T-helper 22 cell (primary cell): Measurements from ENCODE around the gene CALN1.
"Not testable (repeated sequence)": the region's sequence is repeated elsewhere in the genome, so short reads cannot be mapped to it uniquely, and the experiment has no call there.

ENCODE experiments used
- DNase-seq: peaks from one replicate; pipeline ENCODE4 v3.0.0-alpha.2; 2020; ENCODE audit warnings: low read depth

Gene CALN1

GRCh38 chr7:71737931-71738540 lies 674.1 kb downstream of the CALN1 start:
- DNase-seq: not testable (repeated sequence)

DNA sequence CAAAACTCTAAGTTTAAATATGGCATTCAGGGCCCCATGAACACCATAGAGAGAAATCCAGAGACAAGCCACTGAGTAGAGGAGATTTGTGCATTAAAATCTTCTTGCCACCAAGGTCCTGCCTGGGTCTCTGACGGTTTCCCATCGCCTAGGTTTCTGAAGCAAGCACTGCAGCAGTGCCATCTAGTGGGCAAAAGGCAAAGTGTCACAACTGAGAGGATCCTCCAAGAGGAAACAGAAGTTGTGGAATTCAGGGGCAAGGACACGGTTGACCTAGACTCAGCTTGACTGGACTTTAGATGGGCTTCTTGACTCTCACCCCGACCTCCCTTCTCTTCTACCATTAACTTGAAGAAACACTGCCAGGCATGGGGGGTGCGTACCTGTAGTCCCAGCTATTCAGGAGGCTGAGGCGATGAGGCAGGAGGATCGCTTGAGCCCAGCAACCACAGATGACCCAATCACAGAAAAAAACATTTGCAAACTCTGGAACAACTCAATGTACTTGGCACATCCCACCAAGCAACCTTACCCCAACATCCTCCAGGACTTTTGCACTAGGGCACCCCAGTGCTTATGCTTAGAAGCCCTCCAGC lies 676.1 kb downstream of the CALN1 start:
- no peak for DNase-seq

GRCh38 chr7:71733107-71733870 lies 678.8 kb downstream of the CALN1 start:
- peak; percentile 7 for DNase-seq

GRCh38 chr7:71731740-71732139 lies 680.4 kb downstream of the CALN1 start:
- DNase-seq: no peak
